MCF 10A (cell line): ENCODE measurements around the gene CLPSL2. TPM values are rescaled to one million over a fixed set of nuclear protein-coding genes. Genes with fewer than 3 reads are reported as not detected.

ENCODE experiments used
- BruUV-seq: library from RNA; stranded (reverse); fragments of 400-500 nt; replicated peaks from 2 replicates; lab custom pipeline; 2021; lab: Mats Ljungman, UMichigan
- CTCF ChIA-PET: fragments of 300-600 bp; sonication (Branson Sonifier 250); formaldehyde crosslinking; extraction: SDS; loops from one replicate; lab custom pipeline; 2021; ENCODE audit warnings: antibody characterized with exemption, inconsistent platforms; lab: Yijun Ruan, JAX
- POLR2A ChIA-PET: fragments of 300-600, 350-650 bp; sonication (Branson Sonifier 250); formaldehyde crosslinking; extraction: SDS; loops from one replicate; lab custom pipeline; 2020; ENCODE audit warnings: antibody characterized with exemption, inconsistent platforms; lab: Yijun Ruan, JAX
- DNase-seq: peaks from one replicate; pipeline ENCODE4 v3.0.0-alpha.2; 2018; ENCODE audit not compliant: unreplicated experiment
- H3K27ac Mint-ChIP-seq: one replicate; pipeline ENCODE4 v1.8.0; 2022; ENCODE audit warnings: mild to moderate bottlenecking, low read depth, mixed read lengths; ENCODE audit not compliant: unreplicated experiment
- H3K27me3 Mint-ChIP-seq: one replicate; pipeline ENCODE4 v1.8.0; 2022; ENCODE audit warnings: mixed read lengths; ENCODE audit not compliant: insufficient read depth, unreplicated experiment
- H3K36me3 Mint-ChIP-seq: one replicate; pipeline ENCODE4 v1.8.0; 2022; ENCODE audit warnings: mild to moderate bottlenecking, moderate library complexity, mixed read lengths; ENCODE audit not compliant: insufficient read depth, unreplicated experiment
- H3K4me1 Mint-ChIP-seq: one replicate; pipeline ENCODE4 v1.8.0; 2022; ENCODE audit warnings: mixed read lengths; ENCODE audit not compliant: insufficient read depth, unreplicated experiment
- H3K4me3 Mint-ChIP-seq: one replicate; pipeline ENCODE4 v1.8.0; 2022; ENCODE audit warnings: mild to moderate bottlenecking, moderate library complexity, mixed read lengths; ENCODE audit not compliant: unreplicated experiment
- H3K9me3 Mint-ChIP-seq: one replicate; pipeline ENCODE4 v1.8.0; 2022; ENCODE audit warnings: mixed read lengths; ENCODE audit not compliant: unreplicated experiment
- CTCF ChIP-seq: fragments of 200-600 bp; IDR thresholded peaks from one replicate; pipeline ENCODE4 v1.8.0; 2022; ENCODE audit warnings: antibody characterized with exemption, mild to moderate bottlenecking; ENCODE audit not compliant: unreplicated experiment
- intact Hi-C: fragments of 100-400 bp; cut with micrococcal nuclease; formaldehyde crosslinking; loops from 2 replicates; pipeline ENCODE4 v1.14.1; 2022
- total RNA-seq: library from RNA; stranded (reverse); gene quantifications from 2 replicates; pipeline ENCODE4 v1.2.3, GENCODE V29; 2022

The CLPSL2 gene
- total RNA-seq, 1 experiment from 2014 or later, result not detected

GRCh38 chr6:35786810-35787209, 10.4 kb downstream of the CLPSL2 start:
- ChIA-PET CTCF (no interaction called here), POLR2A (interaction anchor here (2.7 kb wide), 1 partner anchor 11 kb away, joined by 12 read pairs; the partner anchor contains the start of gene CLPS)
- H3K27me3 Mint-ChIP-seq, result peaks cover 31% of the 10 kb centered on the region
- no peak for TF ChIP-seq CTCF
- intact Hi-C loops, result no loop called here
- no peak for DNase-seq
- BruUV-seq, result no TSS peak
- H3K4me3 Mint-ChIP-seq, result no peak overlapping the region
- peaks cover 13% of the 10 kb centered on the region for H3K4me1 Mint-ChIP-seq
- H3K36me3 Mint-ChIP-seq, result no peaks in the 10 kb centered on the region
- H3K27ac Mint-ChIP-seq, result no peak overlapping the region
- H3K9me3 Mint-ChIP-seq, result no peaks in the 10 kb centered on the region

GRCh38 chr6:35787266-35788218, 11.1 kb downstream of the CLPSL2 start:
- Mint-ChIP-seq H3K36me3 (no peaks in the 10 kb centered on the region), H3K9me3 (no peaks in the 10 kb centered on the region), H3K4me3 (no peak overlapping the region), H3K27me3 (peaks cover 34% of the 10 kb centered on the region), H3K27ac (no peak overlapping the region), H3K4me1 (peaks cover 6% of the 10 kb centered on the region)
- POLR2A ChIA-PET, result interaction anchor here (0.7 to 2.7 kb wide), 2 partner anchors 10 to 307 kb away, joined by 3 to 12 read pairs; partner anchors contain the start of gene CLPS
- CTCF ChIA-PET, result no interaction called here
- intact Hi-C loops, result no loop called here
- no peak for TF ChIP-seq CTCF
- no peak for DNase-seq
- no TSS peak for BruUV-seq

GRCh38 chr6:35788423-35788982, 12.1 kb downstream of the CLPSL2 start:
- no peaks in the 10 kb centered on the region for H3K4me1 Mint-ChIP-seq
- H3K9me3 Mint-ChIP-seq, result no peaks in the 10 kb centered on the region
- no peak overlapping the region for H3K4me3 Mint-ChIP-seq
- POLR2A ChIA-PET, result interaction anchor here (0.7 to 2.7 kb wide), 2 partner anchors 9 to 306 kb away, joined by 3 to 12 read pairs; partner anchors contain the start of gene CLPS
- no peaks in the 10 kb centered on the region for H3K36me3 Mint-ChIP-seq
- H3K27ac Mint-ChIP-seq, result no peak overlapping the region
- CTCF ChIA-PET, result no interaction called here
- no peak for DNase-seq
- peaks cover 43% of the 10 kb centered on the region for H3K27me3 Mint-ChIP-seq
- no TSS peak for BruUV-seq
- intact Hi-C loops, result no loop called here
- no peak for TF ChIP-seq CTCF

- H3K4me3 Mint-ChIP-seq, result no peak overlapping the region
- H3K27ac Mint-ChIP-seq, result no peak overlapping the region
- no peak for DNase-seq
- H3K9me3 Mint-ChIP-seq, result no peaks in the 10 kb centered on the region
- ChIA-PET POLR2A (interaction anchor here (1.1 kb wide), 1 partner anchor 10 kb away, joined by 3 read pairs; no protein-coding TSS in a partner anchor), CTCF (interaction anchor here (0.6 kb wide), 1 partner anchor 969 kb away, joined by 3 read pairs; no protein-coding TSS in a partner anchor)
- TF ChIP-seq CTCF, result no peak
- H3K36me3 Mint-ChIP-seq, result no peaks in the 10 kb centered on the region
- BruUV-seq, result no TSS peak
- intact Hi-C loops, result no loop called here
- no peaks in the 10 kb centered on the region for H3K4me1 Mint-ChIP-seq
- H3K27me3 Mint-ChIP-seq, result peaks cover 46% of the 10 kb centered on the region
These were observed 14.3 kb downstream of the CLPSL2 start for GRCh38 chr6:35790683-35791082.
